ENCODE data around the gene SORBS2.

DNA sequence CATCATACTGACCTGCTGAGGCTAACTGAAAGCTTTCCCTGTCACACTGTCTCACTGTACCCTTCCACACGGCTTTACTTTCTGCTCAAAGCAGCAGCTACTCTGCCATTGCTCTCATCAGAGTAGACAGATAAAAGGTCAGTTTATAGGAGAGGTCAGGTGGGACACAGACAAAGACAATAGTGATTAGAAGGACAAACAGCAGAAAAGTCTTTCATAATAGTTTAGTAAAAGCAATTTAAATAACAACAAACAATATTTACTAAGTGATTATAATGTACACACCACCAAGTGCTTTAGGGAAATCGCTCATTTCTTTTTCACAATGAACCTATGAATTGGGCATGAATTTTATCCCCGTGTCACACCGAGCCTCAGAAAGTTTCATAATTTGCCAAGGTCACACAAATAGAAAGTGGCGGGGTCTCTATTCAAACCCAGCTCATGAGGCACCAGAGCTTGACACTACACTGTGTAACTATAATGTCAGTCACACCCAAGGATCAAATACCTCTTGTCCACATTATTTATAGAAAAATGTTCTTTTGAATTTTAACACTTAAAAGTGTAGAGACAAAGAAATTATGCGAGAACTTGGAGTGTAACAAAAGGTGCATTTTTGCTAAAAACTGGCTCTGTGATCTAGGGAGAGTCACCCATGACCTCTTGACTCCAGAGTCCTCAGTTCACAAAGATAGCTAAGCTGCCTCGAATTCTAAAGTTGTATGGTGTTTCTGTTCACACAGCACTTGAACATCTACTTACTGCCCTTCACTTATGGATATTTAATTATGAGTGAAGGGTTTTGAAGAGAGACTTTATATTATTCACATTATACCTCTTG, 24.5 kb upstream of the SORBS2 start:
- no peak for TF ChIP-seq EGR1 (IDR thresholded peaks at IDR 0.05; ENCODE audit: low read depth)
- no peak for TF ChIP-seq JUND (IDR thresholded peaks at IDR 0.05)
- no peak for TF ChIP-seq EZH2phosphoT487 (IDR thresholded peaks at IDR 0.05; ENCODE audit: borderline replicate concordance)
- TF ChIP-seq, protein P1, sequence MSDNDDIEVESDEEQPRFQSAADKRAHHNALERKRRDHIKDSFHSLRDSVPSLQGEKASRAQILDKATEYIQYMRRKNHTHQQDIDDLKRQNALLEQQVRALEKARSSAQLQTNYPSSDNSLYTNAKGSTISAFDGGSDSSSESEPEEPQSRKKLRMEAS (IDR thresholded peaks at IDR 0.05): no peak
- TF ChIP-seq POLR2A (IDR thresholded peaks at IDR 0.05; ENCODE audit: borderline replicate concordance, extremely low read depth, insufficient read depth, insufficient read length): no peak
- TF ChIP-seq, protein P2, sequence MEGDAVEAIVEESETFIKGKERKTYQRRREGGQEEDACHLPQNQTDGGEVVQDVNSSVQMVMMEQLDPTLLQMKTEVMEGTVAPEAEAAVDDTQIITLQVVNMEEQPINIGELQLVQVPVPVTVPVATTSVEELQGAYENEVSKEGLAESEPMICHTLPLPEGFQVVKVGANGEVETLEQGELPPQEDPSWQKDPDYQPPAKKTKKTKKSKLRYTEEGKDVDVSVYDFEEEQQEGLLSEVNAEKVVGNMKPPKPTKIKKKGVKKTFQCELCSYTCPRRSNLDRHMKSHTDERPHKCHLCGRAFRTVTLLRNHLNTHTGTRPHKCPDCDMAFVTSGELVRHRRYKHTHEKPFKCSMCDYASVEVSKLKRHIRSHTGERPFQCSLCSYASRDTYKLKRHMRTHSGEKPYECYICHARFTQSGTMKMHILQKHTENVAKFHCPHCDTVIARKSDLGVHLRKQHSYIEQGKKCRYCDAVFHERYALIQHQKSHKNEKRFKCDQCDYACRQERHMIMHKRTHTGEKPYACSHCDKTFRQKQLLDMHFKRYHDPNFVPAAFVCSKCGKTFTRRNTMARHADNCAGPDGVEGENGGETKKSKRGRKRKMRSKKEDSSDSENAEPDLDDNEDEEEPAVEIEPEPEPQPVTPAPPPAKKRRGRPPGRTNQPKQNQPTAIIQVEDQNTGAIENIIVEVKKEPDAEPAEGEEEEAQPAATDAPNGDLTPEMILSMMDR (IDR thresholded peaks at IDR 0.05 in 2 of 3, conservative IDR thresholded peaks at IDR 0.05 in 1 of 3; ENCODE audit: borderline replicate concordance in 1 of 3, insufficient read depth in 1 of 3, low read depth in 2 of 3, low read length in 2 of 3): no peak
- no peak for TF ChIP-seq EZH2 (IDR thresholded peaks at IDR 0.05)
